Right ventricle myocardium superior (tissue), 1 donor: ENCODE measurements around the gene SPHKAP. TPM values are rescaled to one million over a fixed set of nuclear protein-coding genes. Genes with fewer than 3 reads are reported as not detected.
"Not testable (repeated sequence)": the region's sequence is repeated elsewhere in the genome, so short reads cannot be mapped to it uniquely, and the experiment has no call there.

Experiments
- ATAC-seq: fragments of 200-7000 bp; cut with Tn5 transposase; one replicate; pipeline ENCODE4 v1.9.1; 2020; ENCODE audit warnings: mild to moderate bottlenecking; ENCODE audit not compliant: poor library complexity
- DNase-seq: peaks from one replicate; pipeline ENCODE4 v3.0.0-alpha.2; 2020
- intact Hi-C: fragments of 100-400 bp; cut with DNase I; formaldehyde crosslinking; loops from one replicate; pipeline ENCODE4 v1.11.2; 2022
- long read RNA-seq: library from polyadenylated mRNA; unstranded; transcript quantifications from one replicate; pipeline ENCODE4 v2.0.0, GENCODE V29; 2021
- total RNA-seq: library from RNA; stranded (reverse); fragmentation: NEBNext Ultra II Directional; extraction: Animal tissue kit (Norgen Biotek cat#: 25700); gene quantifications from one replicate; pipeline ENCODE4 v1.2.1, GENCODE V29; 2021
- donor health status: DM: no; HTN: yes; CAD: no; lungs with severe emphysema.

Gene SPHKAP, protein sequence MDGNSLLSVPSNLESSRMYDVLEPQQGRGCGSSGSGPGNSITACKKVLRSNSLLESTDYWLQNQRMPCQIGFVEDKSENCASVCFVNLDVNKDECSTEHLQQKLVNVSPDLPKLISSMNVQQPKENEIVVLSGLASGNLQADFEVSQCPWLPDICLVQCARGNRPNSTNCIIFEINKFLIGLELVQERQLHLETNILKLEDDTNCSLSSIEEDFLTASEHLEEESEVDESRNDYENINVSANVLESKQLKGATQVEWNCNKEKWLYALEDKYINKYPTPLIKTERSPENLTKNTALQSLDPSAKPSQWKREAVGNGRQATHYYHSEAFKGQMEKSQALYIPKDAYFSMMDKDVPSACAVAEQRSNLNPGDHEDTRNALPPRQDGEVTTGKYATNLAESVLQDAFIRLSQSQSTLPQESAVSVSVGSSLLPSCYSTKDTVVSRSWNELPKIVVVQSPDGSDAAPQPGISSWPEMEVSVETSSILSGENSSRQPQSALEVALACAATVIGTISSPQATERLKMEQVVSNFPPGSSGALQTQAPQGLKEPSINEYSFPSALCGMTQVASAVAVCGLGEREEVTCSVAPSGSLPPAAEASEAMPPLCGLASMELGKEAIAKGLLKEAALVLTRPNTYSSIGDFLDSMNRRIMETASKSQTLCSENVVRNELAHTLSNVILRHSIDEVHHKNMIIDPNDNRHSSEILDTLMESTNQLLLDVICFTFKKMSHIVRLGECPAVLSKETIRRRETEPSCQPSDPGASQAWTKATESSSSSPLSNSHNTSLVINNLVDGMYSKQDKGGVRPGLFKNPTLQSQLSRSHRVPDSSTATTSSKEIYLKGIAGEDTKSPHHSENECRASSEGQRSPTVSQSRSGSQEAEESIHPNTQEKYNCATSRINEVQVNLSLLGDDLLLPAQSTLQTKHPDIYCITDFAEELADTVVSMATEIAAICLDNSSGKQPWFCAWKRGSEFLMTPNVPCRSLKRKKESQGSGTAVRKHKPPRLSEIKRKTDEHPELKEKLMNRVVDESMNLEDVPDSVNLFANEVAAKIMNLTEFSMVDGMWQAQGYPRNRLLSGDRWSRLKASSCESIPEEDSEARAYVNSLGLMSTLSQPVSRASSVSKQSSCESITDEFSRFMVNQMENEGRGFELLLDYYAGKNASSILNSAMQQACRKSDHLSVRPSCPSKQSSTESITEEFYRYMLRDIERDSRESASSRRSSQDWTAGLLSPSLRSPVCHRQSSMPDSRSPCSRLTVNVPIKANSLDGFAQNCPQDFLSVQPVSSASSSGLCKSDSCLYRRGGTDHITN (N-terminal part only)
- total RNA-seq, result 113 TPM
- long read RNA-seq, full-length matches to known transcripts, result 6 of 101 reads
- long read RNA-seq, partial matches to known transcripts, result 81 of 101 reads
- long read RNA-seq, other reads (novel, unspliced or antisense), result 14 of 101 reads

DNA sequence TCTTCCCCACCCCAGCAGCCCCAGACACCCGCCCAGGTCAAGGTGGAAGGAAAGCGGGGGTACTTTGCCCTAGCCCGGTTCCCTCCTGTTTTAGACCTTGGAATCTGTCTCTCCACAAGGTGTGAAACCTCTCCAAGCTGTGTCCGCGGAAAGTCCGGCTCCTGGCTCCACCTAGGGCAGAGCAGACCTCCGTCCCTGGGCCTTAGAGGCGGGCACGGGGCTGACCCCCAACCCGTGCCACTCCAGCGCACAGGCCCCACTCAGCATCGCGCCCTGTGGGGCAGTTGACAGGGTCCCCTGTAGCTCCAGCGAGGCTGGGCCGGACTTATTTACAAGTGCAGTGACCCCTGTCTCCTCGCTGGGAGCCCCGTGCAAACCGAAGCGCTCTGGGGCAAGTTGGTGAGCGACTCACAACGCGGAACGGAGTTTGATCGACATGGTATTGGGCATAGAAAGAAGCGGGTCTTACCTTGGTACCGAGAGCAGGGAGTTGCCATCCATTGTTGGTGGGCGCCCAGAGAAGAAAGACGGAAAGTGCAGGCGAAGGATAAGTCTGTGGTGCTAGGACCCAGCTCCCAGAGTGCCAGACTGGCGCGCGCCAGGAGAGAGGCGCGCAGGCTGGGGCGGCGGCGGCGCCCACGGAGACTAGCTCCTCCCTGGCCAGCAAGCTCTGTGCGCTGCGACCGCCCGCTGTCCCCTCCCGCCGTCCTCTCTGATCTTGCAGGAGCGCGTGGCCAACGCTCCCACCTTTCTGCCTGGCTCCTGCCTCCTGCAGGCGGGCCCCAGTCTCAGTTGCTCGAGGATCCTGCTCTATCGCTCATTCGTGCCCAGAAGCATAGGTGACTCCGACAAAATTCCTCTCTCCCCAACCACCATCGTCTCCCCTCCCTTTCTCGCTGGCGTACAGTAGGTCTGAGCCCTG lies at the start of gene SPHKAP:
SPHKAP (minus strand) TSS at position 590 of the 922 bp plus-strand sequence; CDS start at position 501, 89 bp downstream.
- DNase-seq (peak; percentile 67), ATAC-seq (peak; percentile 91)
- intact Hi-C loops, result loop anchor here (5.0 to 10.0 kb wide), 2 partner anchors 143 to 471 kb away; no protein-coding TSS in a partner anchor

- ATAC-seq (no peak), DNase-seq (no peak)
- intact Hi-C loops, result no loop called here
Measured at GRCh38 chr2:228227466-228227865, 46.0 kb upstream of the SPHKAP start.

DNA sequence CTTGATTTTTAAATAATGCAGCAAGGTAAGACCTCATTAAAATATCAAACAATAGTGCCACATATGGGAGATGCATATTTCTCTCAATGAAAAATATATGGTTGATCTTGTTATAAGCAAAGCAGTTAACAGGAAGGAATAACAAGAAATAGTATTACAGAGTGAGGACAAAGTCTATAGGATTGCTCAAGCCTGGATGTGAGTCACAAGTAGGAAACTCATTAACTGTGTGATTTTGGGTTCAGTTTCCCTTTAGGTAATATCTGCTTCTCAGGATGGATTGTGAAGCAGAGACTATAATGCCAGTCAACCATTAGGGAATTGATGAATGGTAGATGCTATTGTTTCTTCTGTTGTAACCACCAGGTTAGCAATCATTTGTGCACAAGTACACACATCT lies 42.9 kb upstream of the SPHKAP start:
- DNase-seq (no peak), ATAC-seq (no peak)
- intact Hi-C loops, result no loop called here

- intact Hi-C loops, DNase-seq, ATAC-seq: not testable (repeated sequence)
Measured at GRCh38 chr2:228218593-228218992, 37.1 kb upstream of the SPHKAP start.

GRCh38 chr2:228197504-228197903 lies 16.0 kb upstream of the SPHKAP start:
- ATAC-seq, result no peak

DNA sequence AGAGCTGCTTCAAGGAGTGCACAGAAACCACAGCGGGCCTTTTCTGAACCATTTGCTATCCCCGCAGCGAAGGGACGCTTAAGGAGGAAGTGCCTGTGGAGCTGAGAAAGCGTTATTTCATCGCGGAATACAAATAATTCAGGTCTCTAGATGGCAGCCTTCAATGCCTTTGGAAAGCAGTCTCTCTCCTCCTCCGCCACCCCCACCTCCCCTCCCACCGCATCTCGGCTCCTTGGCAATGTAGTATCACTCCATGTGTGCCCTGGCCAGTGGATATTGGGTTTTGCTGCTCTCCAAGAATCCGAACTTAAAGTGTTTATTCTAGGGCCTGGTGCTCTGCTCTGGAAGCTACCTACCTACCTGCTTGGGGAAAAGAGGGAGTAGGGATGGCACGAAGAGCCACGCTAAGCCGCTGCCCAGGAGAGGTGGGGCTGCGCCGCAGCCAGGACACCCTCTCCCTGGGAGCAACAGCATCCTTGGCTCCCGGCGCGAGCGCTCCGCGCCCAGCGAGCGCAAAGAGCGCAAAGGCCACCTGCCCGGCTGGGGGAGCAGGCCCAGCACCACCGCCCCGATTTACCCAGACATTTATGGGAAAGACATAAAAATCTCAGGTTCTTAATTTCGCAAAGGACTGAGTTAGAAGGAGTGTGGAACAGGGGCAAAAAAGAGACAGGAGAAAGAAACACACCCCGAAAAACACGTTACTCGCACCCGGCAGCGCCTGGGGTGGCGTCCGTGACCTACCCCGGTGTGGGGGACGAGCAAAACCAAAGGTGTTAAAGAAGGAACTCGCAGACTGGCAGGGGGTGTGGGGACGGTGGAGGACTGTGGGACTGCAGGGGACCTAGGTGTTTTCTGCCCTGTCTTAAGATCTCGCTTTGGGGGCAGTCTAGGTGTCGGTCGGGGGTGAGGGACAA lies 1.0 kb downstream of the SPHKAP start:
- intact Hi-C loops, result loop anchor here (5.0 to 10.0 kb wide), 2 partner anchors 144 to 472 kb away; no protein-coding TSS in a partner anchor
- DNase-seq (peak; percentile 47), ATAC-seq (peak; percentile 72)

More at GRCh38 chr2:228197504-228197903, 16.0 kb upstream of the SPHKAP start:
- DNase-seq, result no peak
- intact Hi-C loops, result no loop called here

- intact Hi-C loops, result no loop called here
- ATAC-seq, result no peak
- DNase-seq, result no peak
Measured at GRCh38 chr2:228167290-228167689, 14.2 kb downstream of the SPHKAP start.

GRCh38 chr2:228164718-228165117 lies 16.8 kb downstream of the SPHKAP start:
- intact Hi-C loops, result no loop called here
- ATAC-seq (no peak), DNase-seq (no peak)

DNA sequence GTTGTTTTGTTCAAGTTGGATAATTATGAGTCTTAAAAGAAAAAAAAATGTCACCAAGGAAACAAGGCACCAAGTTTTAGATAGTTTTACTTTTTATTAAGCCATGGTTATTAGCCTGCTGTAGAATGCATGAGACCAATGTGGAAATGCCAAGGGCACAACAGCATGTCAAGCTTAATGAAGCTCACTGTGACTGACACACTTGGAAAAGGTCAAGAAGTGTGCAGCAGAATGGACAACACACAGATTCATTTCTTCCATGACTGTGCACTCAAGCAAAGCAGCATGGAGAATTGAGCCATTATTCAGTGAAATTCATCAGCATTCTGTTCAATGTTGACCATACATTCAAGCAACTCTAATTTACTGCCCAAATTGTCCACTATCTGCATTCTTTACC lies 23.6 kb downstream of the SPHKAP start:
- DNase-seq, result no peak
- no peak for ATAC-seq
- intact Hi-C loops, result no loop called here

DNA sequence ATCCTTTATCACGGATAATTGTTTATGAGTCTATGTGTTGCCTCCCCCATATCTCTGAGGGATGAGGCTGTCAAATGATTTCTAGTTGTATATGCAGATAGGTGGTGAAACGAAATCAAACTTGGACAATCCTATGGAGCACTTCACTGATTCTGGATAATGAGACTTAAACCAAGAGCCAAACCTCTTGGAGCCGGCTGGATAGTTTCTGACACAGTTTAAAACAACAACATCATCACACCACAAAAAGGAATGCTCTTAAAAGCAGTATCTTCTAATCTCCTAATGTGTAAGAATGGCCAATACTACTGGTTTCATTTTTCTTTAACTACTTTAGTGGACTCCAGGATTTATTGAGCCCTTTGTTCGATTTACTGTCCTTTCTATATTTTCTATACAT lies 36.5 kb downstream of the SPHKAP start:
- ATAC-seq (no peak), DNase-seq (no peak)
- intact Hi-C loops, result no loop called here

DNA sequence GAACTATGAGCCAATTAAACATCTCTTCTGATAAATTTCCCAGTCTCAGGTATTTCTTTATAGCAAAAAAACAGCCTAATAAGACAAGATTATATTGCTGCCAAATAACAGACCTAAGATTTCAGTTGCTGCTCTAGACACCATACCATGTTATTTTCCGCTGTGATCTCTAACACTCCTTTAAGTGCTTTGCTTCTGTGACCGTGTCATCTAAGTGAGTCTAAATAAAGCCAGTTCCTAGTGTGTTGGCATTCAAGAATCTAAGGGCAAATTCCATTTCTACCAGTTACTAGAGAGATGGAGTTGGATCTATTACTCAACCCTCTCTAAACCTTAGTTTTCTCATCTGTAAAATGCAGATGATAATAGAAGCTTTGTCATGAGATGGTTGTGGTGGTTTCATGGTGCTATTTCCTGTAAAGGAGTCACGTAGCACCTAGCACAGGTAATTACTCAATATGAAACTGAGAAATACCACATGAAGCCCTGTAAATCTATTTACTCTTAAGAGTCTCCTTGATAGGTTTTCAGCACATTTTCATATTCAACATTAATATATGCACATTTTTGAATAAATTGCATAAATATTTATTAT lies 40.5 kb downstream of the SPHKAP start:
- peak; percentile 82 for ATAC-seq
- intact Hi-C loops, result no loop called here
- no peak for DNase-seq

GRCh38 chr2:228136027-228136426 lies 45.5 kb downstream of the SPHKAP start:
- intact Hi-C loops, result no loop called here
- no peak for DNase-seq
- no peak for ATAC-seq

GRCh38 chr2:228135300-228135699 lies 46.2 kb downstream of the SPHKAP start:
- no peak for DNase-seq
- intact Hi-C loops, result no loop called here
- no peak for ATAC-seq

DNA sequence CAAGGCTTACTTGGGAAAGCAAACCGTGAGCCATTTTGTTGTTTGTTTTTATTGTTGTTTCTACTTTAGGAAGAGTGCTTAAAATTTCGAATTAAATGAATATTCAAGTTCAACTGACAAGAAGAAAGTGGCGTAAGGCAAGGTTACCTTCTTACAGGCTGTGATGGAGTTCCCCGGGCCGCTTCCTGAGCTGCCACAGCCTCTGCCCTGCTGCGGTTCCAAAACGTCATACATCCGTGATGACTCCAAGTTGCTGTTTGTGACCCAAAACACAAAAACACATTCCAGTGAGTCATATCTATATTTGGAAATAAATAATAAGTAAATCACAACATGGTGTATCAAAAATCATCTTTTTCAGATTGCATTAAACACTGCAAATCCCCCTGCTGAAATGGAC lies 49.7 kb downstream of the SPHKAP start:
- ATAC-seq, result no peak
- intact Hi-C loops, result no loop called here
- no peak for DNase-seq

DNA sequence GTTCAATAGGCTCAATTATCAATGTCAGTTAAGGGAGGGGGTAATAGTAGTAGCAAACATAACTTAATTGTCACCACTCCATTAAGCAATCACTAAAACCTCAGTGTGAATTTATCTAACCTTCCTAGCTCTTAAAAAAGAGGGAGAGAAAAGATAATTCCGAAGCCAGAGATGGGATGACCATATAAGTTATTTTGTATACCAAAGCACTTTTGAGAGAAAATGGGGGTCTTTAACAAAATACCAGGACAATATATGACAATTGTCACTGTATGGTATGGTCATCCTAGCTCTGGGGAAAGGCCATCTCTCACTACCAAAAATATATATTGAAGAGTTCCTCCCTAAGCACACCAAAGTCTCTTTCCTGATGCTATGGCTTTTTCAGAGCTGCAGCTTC lies 55.1 kb downstream of the SPHKAP start:
- no peak for DNase-seq
- intact Hi-C loops, result no loop called here
- no peak for ATAC-seq

- DNase-seq (no peak), ATAC-seq (peak; percentile 67)
- intact Hi-C loops, result no loop called here
Measured at GRCh38 chr2:228118940-228119339, 62.5 kb downstream of the SPHKAP start.
